Activated CD4-positive, alpha-beta T cell treated with anti-CD3 and anti-CD28 coated beads, Interleukin-2, amount 10 ng/mL, durations not matched to agents 7 days and 5 days (primary cell): ENCODE data around the gene DSCAM. TPM values are rescaled to one million over a fixed set of nuclear protein-coding genes. Genes with fewer than 3 reads are reported as not detected.

ENCODE experiments used
- CTCF ChIA-PET: fragments of 350-600 bp; sonication (Branson Sonifier 250); formaldehyde crosslinking; loops from one replicate; lab custom pipeline; 2021; ENCODE audit warnings: antibody characterized with exemption; lab: Charles Lee
- POLR2A ChIA-PET: fragments of 350-600 bp; sonication (Branson Sonifier 250); formaldehyde crosslinking; loops from one replicate; lab custom pipeline; 2021; ENCODE audit warnings: antibody characterized with exemption; lab: Charles Lee
- DNase-seq: peaks from one replicate; pipeline ENCODE4 v3.0.0-alpha.2; 2020
- H3K27ac Mint-ChIP-seq: one replicate; pipeline ENCODE4 v1.8.0; 2021; ENCODE audit warnings: mild to moderate bottlenecking, moderate library complexity, mixed read lengths
- H3K27me3 Mint-ChIP-seq: one replicate; pipeline ENCODE4 v1.8.0; 2021; ENCODE audit warnings: mixed read lengths
- H3K36me3 Mint-ChIP-seq: one replicate; pipeline ENCODE4 v1.8.0; 2021; ENCODE audit warnings: low read depth, mixed read lengths
- H3K4me1 Mint-ChIP-seq: one replicate; pipeline ENCODE4 v1.8.0; 2021; ENCODE audit warnings: mixed read lengths
- H3K4me3 Mint-ChIP-seq: one replicate; pipeline ENCODE4 v1.8.0; 2021; ENCODE audit warnings: mild to moderate bottlenecking, moderate library complexity, mixed read lengths
- H3K9me3 Mint-ChIP-seq: one replicate; pipeline ENCODE4 v1.8.0; 2021; ENCODE audit warnings: mixed read lengths
- total RNA-seq, 2 experiments: library from RNA; stranded (reverse); gene quantifications; one replicate each; pipeline ENCODE4 v1.2.3, GENCODE V29; 2021

The DSCAM gene
- total RNA-seq, 2 experiments from 2014 or later = not detected

- Mint-ChIP-seq H3K4me1 (no peaks in the 10 kb centered on the region), H3K27me3 (no peaks in the 10 kb centered on the region), H3K36me3 (no peaks in the 10 kb centered on the region), H3K9me3 (peaks cover 4% of the 10 kb centered on the region), H3K27ac (no peak overlapping the region), H3K4me3 (no peak overlapping the region)
- DNase-seq = no peak
- ChIA-PET POLR2A (no interaction called here), CTCF (no interaction called here)
Observed at GRCh38 chr21:40640266-40640789, 206.6 kb downstream of the DSCAM start.

GRCh38 chr21:40639616-40640194 lies 207.3 kb downstream of the DSCAM start:
- Mint-ChIP-seq H3K27ac (no peak overlapping the region), H3K4me3 (no peak overlapping the region), H3K36me3 (no peaks in the 10 kb centered on the region), H3K27me3 (no peaks in the 10 kb centered on the region), H3K4me1 (no peaks in the 10 kb centered on the region), H3K9me3 (peaks cover 4% of the 10 kb centered on the region)
- CTCF ChIA-PET = no interaction called here
- DNase-seq = no peak
- POLR2A ChIA-PET = no interaction called here

GRCh38 chr21:40638466-40639251 lies 208.3 kb downstream of the DSCAM start:
- CTCF ChIA-PET = no interaction called here
- Mint-ChIP-seq H3K27ac (no peak overlapping the region), H3K9me3 (peaks cover 4% of the 10 kb centered on the region), H3K27me3 (no peaks in the 10 kb centered on the region), H3K36me3 (no peaks in the 10 kb centered on the region), H3K4me1 (no peaks in the 10 kb centered on the region), H3K4me3 (no peak overlapping the region)
- POLR2A ChIA-PET = no interaction called here
- DNase-seq = no peak

- H3K27me3 Mint-ChIP-seq = no peaks in the 10 kb centered on the region
- H3K4me1 Mint-ChIP-seq = no peaks in the 10 kb centered on the region
- no peak overlapping the region for H3K27ac Mint-ChIP-seq
- DNase-seq = no peak
- no peaks in the 10 kb centered on the region for H3K9me3 Mint-ChIP-seq
- POLR2A ChIA-PET = no interaction called here
- CTCF ChIA-PET = no interaction called here
- H3K4me3 Mint-ChIP-seq = no peak overlapping the region
- H3K36me3 Mint-ChIP-seq = no peaks in the 10 kb centered on the region
Observed at GRCh38 chr21:40636026-40636425, 210.9 kb downstream of the DSCAM start.

GRCh38 chr21:40635391-40635790 lies 211.6 kb downstream of the DSCAM start:
- Mint-ChIP-seq H3K27me3 (no peaks in the 10 kb centered on the region), H3K36me3 (no peaks in the 10 kb centered on the region), H3K27ac (no peak overlapping the region), H3K9me3 (no peaks in the 10 kb centered on the region), H3K4me1 (no peaks in the 10 kb centered on the region), H3K4me3 (no peak overlapping the region)
- CTCF ChIA-PET = no interaction called here
- DNase-seq = no peak
- POLR2A ChIA-PET = no interaction called here

- Mint-ChIP-seq H3K36me3 (no peaks in the 10 kb centered on the region), H3K27me3 (no peaks in the 10 kb centered on the region), H3K4me1 (no peaks in the 10 kb centered on the region), H3K9me3 (no peaks in the 10 kb centered on the region), H3K27ac (no peak overlapping the region), H3K4me3 (no peak overlapping the region)
- CTCF ChIA-PET = no interaction called here
- POLR2A ChIA-PET = no interaction called here
- DNase-seq = no peak
Observed at GRCh38 chr21:40634141-40634540, 212.8 kb downstream of the DSCAM start.

GRCh38 chr21:40633048-40633447 lies 213.9 kb downstream of the DSCAM start:
- ChIA-PET CTCF (interaction anchor here (1.5 kb wide), 1 partner anchor 15 kb away, joined by 3 read pairs; no protein-coding TSS in a partner anchor), POLR2A (no interaction called here)
- no peaks in the 10 kb centered on the region for H3K4me1 Mint-ChIP-seq
- no peak overlapping the region for H3K4me3 Mint-ChIP-seq
- no peaks in the 10 kb centered on the region for H3K27me3 Mint-ChIP-seq
- DNase-seq = no peak
- no peaks in the 10 kb centered on the region for H3K9me3 Mint-ChIP-seq
- no peak overlapping the region for H3K27ac Mint-ChIP-seq
- H3K36me3 Mint-ChIP-seq = no peaks in the 10 kb centered on the region

GRCh38 chr21:40631211-40631610 lies 215.7 kb downstream of the DSCAM start:
- H3K36me3 Mint-ChIP-seq = no peaks in the 10 kb centered on the region
- no peaks in the 10 kb centered on the region for H3K9me3 Mint-ChIP-seq
- H3K27ac Mint-ChIP-seq = no peak overlapping the region
- ChIA-PET CTCF (no interaction called here), POLR2A (no interaction called here)
- H3K4me3 Mint-ChIP-seq = no peak overlapping the region
- H3K4me1 Mint-ChIP-seq = no peaks in the 10 kb centered on the region
- no peaks in the 10 kb centered on the region for H3K27me3 Mint-ChIP-seq
- DNase-seq = no peak

- CTCF ChIA-PET = no interaction called here
- H3K36me3 Mint-ChIP-seq = no peaks in the 10 kb centered on the region
Observed at GRCh38 chr21:40625991-40626390, 221.0 kb downstream of the DSCAM start.

GRCh38 chr21:40623528-40623927 lies 223.4 kb downstream of the DSCAM start:
- H3K4me3 Mint-ChIP-seq = no peak overlapping the region
- no peaks in the 10 kb centered on the region for H3K4me1 Mint-ChIP-seq
- DNase-seq = no peak
- no peaks in the 10 kb centered on the region for H3K36me3 Mint-ChIP-seq
- H3K27ac Mint-ChIP-seq = no peak overlapping the region
- CTCF ChIA-PET = no interaction called here
- H3K9me3 Mint-ChIP-seq = peaks cover 5% of the 10 kb centered on the region
- POLR2A ChIA-PET = no interaction called here
- no peaks in the 10 kb centered on the region for H3K27me3 Mint-ChIP-seq

More at GRCh38 chr21:40625991-40626390, 221.0 kb downstream of the DSCAM start:
- POLR2A ChIA-PET = no interaction called here
- no peak for DNase-seq
- Mint-ChIP-seq H3K27me3 (no peaks in the 10 kb centered on the region), H3K27ac (no peak overlapping the region), H3K9me3 (peaks cover 5% of the 10 kb centered on the region), H3K4me1 (no peaks in the 10 kb centered on the region), H3K4me3 (no peak overlapping the region)

GRCh38 chr21:40622531-40622930 lies 224.4 kb downstream of the DSCAM start:
- H3K4me3 Mint-ChIP-seq = no peak overlapping the region
- CTCF ChIA-PET = interaction anchor here (0.6 kb wide), 1 partner anchor 548 kb away, joined by 6 read pairs; no protein-coding TSS in a partner anchor
- POLR2A ChIA-PET = no interaction called here

GRCh38 chr21:40620386-40621145 lies 226.4 kb downstream of the DSCAM start:
- no peak overlapping the region for H3K4me3 Mint-ChIP-seq
- H3K4me1 Mint-ChIP-seq = no peaks in the 10 kb centered on the region
- peaks cover 3% of the 10 kb centered on the region for H3K9me3 Mint-ChIP-seq
- ChIA-PET POLR2A (no interaction called here), CTCF (no interaction called here)
- H3K27ac Mint-ChIP-seq = no peak overlapping the region
- DNase-seq = no peak
- H3K36me3 Mint-ChIP-seq = no peaks in the 10 kb centered on the region
- no peaks in the 10 kb centered on the region for H3K27me3 Mint-ChIP-seq

More at GRCh38 chr21:40622531-40622930, 224.4 kb downstream of the DSCAM start:
- Mint-ChIP-seq H3K9me3 (peaks cover 5% of the 10 kb centered on the region), H3K4me1 (no peaks in the 10 kb centered on the region), H3K27me3 (no peaks in the 10 kb centered on the region), H3K27ac (no peak overlapping the region), H3K36me3 (no peaks in the 10 kb centered on the region)
- DNase-seq = no peak
